A204.1 (cell line): ENCODE data around the gene UBE2B.
"Not testable (repeated sequence)": the region's sequence is repeated elsewhere in the genome, so short reads cannot be mapped to it uniquely, and the experiment has no call there.

Source experiments
- FAIRE-seq: peaks from 2 replicates; lab custom pipeline; 2012; peaks lifted over from hg19 to GRCh38; lab: Jason Lieb, UNC

The UBE2B gene

DNA sequence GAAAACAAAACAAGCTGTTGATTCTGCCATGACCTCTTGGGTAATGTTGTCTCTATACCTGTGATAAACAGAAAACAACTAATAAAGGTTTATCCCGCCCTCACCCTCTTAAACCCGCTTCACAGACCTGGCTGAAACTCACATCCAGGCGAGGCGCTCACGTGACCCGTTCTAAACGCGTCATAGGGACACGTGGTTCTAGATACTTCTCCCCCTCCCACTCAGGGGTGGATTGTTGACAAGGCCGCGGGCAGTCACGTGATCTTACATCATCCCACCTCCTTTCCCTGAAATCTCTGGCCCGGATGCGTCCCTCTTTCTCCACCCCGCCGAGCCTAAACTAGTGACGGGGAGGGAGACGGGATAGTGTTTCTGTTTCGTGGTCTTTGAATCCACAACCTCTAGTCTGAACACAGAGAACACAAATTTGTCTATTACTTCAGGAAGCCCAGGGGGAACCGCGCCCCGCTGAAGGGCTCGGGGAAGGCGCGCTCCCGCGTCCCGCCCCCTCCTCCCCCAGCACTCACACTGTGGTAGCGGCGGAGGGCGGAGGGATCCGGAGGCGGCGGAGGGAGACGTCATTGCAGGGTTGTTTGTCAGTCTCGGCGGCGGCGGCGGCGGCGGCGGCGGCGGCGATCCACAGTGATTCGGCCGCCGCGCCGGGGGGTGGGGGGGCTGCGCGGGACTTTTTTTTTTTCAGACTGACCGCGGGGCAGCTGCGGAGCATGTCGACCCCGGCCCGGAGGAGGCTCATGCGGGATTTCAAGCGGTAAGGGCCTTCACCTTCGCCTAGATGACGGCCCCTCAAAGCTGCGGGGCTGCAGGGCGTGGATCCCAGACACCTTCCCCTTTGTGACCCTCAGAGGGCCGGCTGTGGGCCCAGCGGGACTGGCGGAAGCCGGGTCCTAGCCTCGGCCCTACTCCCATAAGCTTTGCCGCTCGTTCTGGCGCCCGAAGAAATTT is at the start of gene UBE2B:
Gene UBE2B (plus strand): TSS at position 699 of the 963 bp plus-strand sequence. CDS start 27 bp downstream, at position 726.
- FAIRE-seq: peak; percentile 97

DNA sequence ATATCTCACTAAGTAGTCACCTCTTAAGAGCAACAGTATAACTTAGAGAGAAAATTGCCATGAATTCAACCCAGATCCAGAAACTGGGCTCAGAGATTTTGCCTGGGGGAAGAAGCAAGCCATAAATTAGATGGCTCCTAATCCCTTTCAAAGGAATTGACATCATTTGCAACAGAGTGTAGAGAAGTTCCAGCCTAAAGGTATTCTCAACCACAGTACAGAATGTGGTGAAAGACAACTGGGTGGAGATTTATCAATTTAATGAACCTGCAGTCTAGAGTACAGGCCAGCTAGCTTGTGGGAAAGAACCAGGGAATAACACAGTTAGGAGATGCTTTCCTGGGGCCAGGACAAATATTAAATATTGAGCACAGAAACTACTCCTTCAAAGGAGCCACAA is 44.0 kb upstream of the UBE2B start:
- FAIRE-seq: no peak

DNA sequence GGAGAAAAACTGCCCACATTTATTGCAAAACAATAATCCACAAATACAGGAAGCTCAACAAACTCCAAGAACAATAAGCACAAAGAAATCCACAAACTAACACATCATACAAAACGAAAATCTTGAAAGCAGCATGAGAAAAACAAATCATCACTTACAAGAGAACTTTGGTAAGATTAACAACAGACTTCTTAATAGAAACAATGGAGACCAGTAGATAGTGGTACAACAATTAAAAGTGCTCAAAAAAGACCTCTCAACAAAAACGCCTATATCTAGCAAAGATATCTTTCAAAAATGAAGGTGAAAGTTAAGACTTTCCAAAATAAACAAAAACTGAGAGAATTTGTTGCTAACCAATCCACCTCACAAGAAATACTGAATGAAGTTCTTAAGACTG is 42.8 kb upstream of the UBE2B start:
- peak; percentile 55 for FAIRE-seq

GRCh38 chr5:134336833-134337232 is 34.5 kb upstream of the UBE2B start:
- FAIRE-seq: not testable (repeated sequence)

GRCh38 chr5:134343500-134343899 is 27.9 kb upstream of the UBE2B start:
- not testable (repeated sequence) for FAIRE-seq

GRCh38 chr5:134345476-134345875 is 25.9 kb upstream of the UBE2B start:
- not testable (repeated sequence) for FAIRE-seq

DNA sequence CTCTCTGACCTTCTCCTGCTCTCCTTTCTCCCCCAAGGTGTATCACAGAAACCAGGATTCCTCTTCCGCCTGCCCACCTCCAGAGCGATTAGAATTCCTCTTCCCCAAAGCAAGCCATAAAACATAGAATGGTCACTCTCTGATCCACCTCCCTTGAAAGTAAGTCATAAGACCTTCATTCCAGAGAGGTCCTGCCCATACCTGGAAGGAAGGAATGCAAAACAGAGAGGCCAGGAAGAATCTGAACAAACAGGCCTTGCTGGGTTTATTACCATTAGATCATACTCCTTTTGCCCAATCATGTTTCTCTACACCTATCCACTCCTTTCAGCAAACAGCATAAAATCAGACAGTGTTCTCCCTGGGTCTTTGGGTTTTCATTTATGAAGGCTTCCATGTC is 25.4 kb upstream of the UBE2B start:
- FAIRE-seq: no peak

DNA sequence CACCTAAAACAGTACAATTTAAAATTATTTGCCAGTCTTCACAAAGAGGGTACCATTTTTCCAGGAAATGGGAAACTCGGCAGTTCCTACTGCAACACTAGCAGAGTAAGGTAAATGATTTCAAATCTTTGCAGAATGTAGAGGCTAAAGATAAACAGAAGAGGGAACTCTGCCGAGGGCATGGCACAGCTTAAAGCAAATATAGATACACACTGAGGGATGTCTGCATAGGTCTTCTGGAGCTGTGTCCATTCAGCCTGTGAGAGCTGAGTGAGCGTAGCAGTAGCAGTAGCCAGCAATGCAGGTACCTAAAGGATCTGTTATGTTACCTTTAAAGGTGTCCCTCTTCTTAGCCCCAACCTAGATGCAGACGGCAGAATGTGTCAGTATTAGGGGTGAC is 21.9 kb upstream of the UBE2B start:
- no peak for FAIRE-seq

DNA sequence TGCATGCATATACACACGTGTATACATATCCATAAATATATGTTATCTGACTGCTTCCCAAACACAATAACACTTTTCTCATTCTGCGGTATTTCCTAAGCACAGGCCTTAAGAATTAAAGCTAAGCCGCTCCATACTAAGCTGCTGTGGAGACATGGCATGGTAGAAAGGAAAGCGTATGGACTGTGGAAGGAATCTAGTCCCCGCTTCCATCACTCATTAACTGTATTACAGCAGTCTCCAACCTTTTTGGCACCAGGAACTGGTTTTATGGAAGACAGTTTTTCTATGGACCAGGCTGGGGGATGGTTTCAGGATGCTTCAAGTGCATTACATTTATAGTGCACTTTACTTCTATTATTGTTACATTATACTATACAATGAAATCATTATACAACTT is 15.7 kb upstream of the UBE2B start:
- FAIRE-seq: no peak

DNA sequence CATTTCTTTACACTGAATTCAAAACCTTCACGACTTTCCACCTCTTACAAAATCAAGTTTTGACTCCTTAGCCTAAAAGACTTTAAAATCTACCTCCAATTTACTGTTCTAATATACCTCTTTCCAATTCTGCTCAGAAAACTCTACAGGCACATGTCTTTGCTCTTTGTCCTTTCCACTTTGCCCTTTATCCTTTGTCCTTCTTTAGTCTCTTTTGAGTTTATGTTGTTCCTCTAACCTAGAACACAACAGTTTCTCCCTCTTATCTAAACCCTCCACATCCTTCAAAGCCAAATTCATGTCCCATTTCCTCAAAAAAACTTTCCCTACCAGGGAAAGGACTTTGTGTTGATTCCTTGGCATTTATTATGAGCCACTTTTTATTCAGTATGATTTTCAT is 5.8 kb upstream of the UBE2B start:
- FAIRE-seq: no peak

GRCh38 chr5:134370311-134370870 is 978 bp upstream of the UBE2B start:
- no peak for FAIRE-seq

GRCh38 chr5:134371834-134372340 is 518 bp downstream of the UBE2B start:
- no peak for FAIRE-seq

DNA sequence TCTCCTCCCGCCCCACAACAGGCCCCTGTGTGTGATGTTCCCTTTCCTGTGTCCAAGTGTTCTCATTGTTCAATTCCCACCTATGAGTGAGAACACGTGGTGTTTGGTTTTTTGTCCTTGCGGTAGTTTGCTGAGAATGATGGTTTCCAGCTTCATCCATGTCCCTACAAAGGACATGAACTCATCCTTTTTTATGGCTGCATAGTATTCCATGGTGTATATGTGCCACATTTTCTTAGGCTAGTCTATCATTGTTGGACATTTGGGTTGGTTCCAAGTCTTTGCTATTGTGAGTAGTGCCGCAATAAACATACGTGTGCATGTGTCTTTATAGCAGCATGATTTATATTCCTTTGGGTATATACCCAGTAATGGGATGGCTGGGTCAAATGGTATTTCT is 2.3 kb downstream of the UBE2B start:
- FAIRE-seq: not testable (repeated sequence)

- no peak for FAIRE-seq
Observed at GRCh38 chr5:134374232-134374631, 2.9 kb downstream of the UBE2B start.

DNA sequence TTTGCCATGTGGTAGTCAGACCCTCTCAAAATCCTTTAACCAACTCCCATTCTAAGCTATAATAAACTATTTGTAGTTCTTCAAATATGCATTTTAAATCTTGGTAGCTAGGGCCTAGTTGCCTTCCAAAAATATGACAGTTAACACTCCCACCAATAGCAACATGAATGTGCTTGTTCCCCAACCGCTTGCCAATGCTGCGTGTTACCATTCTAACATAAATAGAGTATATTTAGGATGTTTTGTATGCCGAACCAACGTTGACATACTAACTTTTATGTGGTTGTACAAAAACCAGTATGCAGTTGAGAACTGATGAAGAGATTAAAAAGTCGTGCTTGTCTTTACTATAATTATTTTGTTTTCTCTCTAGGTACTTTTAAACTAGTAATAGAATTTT is 9.0 kb downstream of the UBE2B start:
- FAIRE-seq: no peak

DNA sequence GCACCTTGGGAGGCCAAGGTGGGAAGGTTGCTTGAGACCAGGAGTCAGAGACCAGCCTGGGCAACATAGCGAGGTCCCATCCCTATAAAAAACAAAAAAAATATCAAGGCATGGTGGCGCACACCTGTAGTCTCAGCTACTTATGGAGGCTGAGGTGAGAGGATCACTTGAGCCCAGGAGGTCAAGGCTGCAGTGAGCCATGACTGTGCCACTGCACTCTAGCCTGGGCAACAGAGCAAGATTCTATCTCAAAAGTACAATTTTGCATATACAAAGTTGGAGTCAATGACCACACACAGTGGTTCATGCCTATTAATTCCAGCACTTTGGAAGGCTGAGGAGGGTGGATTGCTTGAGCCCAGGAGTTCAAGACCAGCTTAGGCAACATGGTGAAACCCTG is 10.8 kb downstream of the UBE2B start:
- not testable (repeated sequence) for FAIRE-seq

- no peak for FAIRE-seq
Observed at GRCh38 chr5:134383980-134384697, 12.8 kb downstream of the UBE2B start.

GRCh38 chr5:134387443-134387842 is 16.1 kb downstream of the UBE2B start:
- FAIRE-seq: no peak

DNA sequence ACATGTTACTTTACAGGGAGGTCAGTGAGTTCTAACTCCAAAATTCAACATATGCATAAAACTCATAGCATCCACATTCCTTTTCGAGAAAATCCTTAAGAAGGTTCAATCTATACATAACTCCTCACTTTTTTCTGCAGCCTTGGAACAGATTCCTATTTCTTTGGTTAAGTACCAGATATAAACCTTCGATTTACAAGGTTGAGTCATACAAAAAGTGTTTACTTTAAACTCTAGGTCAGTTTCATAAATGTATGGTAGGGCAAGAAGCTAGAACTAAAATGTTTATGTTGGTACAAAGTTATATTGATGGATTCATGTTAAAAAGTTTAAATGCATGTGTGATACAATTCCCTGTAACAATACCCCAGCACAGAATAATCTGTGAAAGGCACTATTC is 20.9 kb downstream of the UBE2B start:
- no peak for FAIRE-seq

GRCh38 chr5:134394932-134395331 is 23.6 kb downstream of the UBE2B start:
- no peak for FAIRE-seq

DNA sequence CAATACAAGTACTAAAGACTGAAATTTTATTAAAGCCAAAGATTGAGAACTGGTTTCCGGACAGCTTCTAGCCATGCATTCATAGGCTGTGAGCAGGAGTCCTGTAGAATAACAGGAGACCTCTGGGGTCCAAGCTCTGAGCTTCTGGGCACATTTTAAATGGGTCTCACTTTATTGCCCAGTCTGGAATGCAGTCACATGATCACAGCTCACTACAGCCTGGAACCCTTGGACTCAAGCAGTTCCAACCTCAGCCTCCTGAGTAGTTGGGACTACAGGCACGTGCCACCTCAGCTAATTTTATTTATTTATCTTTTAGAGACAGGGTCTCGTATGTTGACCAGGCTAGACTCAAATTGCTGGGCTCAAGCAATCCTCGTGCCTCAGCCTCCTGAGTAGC is 24.9 kb downstream of the UBE2B start:
- FAIRE-seq: no peak

GRCh38 chr5:134397196-134397595 is 25.8 kb downstream of the UBE2B start:
- FAIRE-seq: no peak
